ENCODE data around the gene PPM1H.
"Not testable (repeated sequence)": the region's sequence is repeated elsewhere in the genome, so short reads cannot be mapped to it uniquely, and the experiment has no call there.

PPM1H gene

GRCh38 chr12:62832027-62832426 is 102.9 kb downstream of the PPM1H start:
- H3K27me3 ChIP-seq (replicated peaks; ENCODE audit: control insufficient read depth, insufficient read depth, low read length, poor library complexity, severe bottlenecking) = no peaks in the 10 kb centered on the region
- no peak for DNase-seq
- no peaks in the 10 kb centered on the region for H3K4me1 ChIP-seq (ENCODE audit: control insufficient read depth, insufficient read depth, low read length, poor library complexity, severe bottlenecking)
- no peak overlapping the region for H3K27ac ChIP-seq (ENCODE audit: insufficient read depth, low read length, poor library complexity, severe bottlenecking)
- no peak overlapping the region for H3K4me3 ChIP-seq (ENCODE audit: insufficient read depth, low read depth, low read length, poor library complexity, severe bottlenecking)
- H3K9me3 ChIP-seq (ENCODE audit: control insufficient read depth, low read length) = no peaks in the 10 kb centered on the region
- no peaks in the 10 kb centered on the region for H3K36me3 ChIP-seq (ENCODE audit: control insufficient read depth, insufficient read depth, low read length)

GRCh38 chr12:62827855-62828254 is 107.1 kb downstream of the PPM1H start:
- Histone ChIP-seq H3K27me3 (replicated peaks; ENCODE audit: control insufficient read depth, insufficient read depth, low read length, poor library complexity, severe bottlenecking) (no peaks in the 10 kb centered on the region), H3K36me3 (ENCODE audit: control insufficient read depth, insufficient read depth, low read length) (no peaks in the 10 kb centered on the region), H3K4me1 (ENCODE audit: control insufficient read depth, insufficient read depth, low read length, poor library complexity, severe bottlenecking) (no peaks in the 10 kb centered on the region), H3K9me3 (ENCODE audit: control insufficient read depth, low read length) (no peaks in the 10 kb centered on the region), H3K4me3 (ENCODE audit: insufficient read depth, low read depth, low read length, poor library complexity, severe bottlenecking) (no peak overlapping the region), H3K27ac (ENCODE audit: insufficient read depth, low read length, poor library complexity, severe bottlenecking) (no peak overlapping the region)
- DNase-seq = no peak

GRCh38 chr12:62827042-62827441 is 107.9 kb downstream of the PPM1H start:
- H3K4me3 ChIP-seq (ENCODE audit: insufficient read depth, low read depth, low read length, poor library complexity, severe bottlenecking) = no peak overlapping the region
- H3K36me3 ChIP-seq (ENCODE audit: control insufficient read depth, insufficient read depth, low read length) = no peaks in the 10 kb centered on the region

GRCh38 chr12:62817556-62818271 is 117.2 kb downstream of the PPM1H start:
- no peaks in the 10 kb centered on the region for H3K4me1 ChIP-seq (ENCODE audit: control insufficient read depth, insufficient read depth, low read length, poor library complexity, severe bottlenecking)
- no peak overlapping the region for H3K27ac ChIP-seq (ENCODE audit: insufficient read depth, low read length, poor library complexity, severe bottlenecking)
- H3K4me3 ChIP-seq (ENCODE audit: insufficient read depth, low read depth, low read length, poor library complexity, severe bottlenecking) = no peak overlapping the region
- H3K27me3 ChIP-seq (replicated peaks; ENCODE audit: control insufficient read depth, insufficient read depth, low read length, poor library complexity, severe bottlenecking) = no peaks in the 10 kb centered on the region
- no peaks in the 10 kb centered on the region for H3K36me3 ChIP-seq (ENCODE audit: control insufficient read depth, insufficient read depth, low read length)
- DNase-seq = no peak
- H3K9me3 ChIP-seq (ENCODE audit: control insufficient read depth, low read length) = no peaks in the 10 kb centered on the region

More at GRCh38 chr12:62827042-62827441, 107.9 kb downstream of the PPM1H start:
- no peaks in the 10 kb centered on the region for H3K9me3 ChIP-seq (ENCODE audit: control insufficient read depth, low read length)
- DNase-seq = no peak
- no peaks in the 10 kb centered on the region for H3K4me1 ChIP-seq (ENCODE audit: control insufficient read depth, insufficient read depth, low read length, poor library complexity, severe bottlenecking)
- H3K27me3 ChIP-seq (replicated peaks; ENCODE audit: control insufficient read depth, insufficient read depth, low read length, poor library complexity, severe bottlenecking) = no peaks in the 10 kb centered on the region
- H3K27ac ChIP-seq (ENCODE audit: insufficient read depth, low read length, poor library complexity, severe bottlenecking) = no peak overlapping the region

- Histone ChIP-seq H3K4me1 (ENCODE audit: control insufficient read depth, insufficient read depth, low read length, poor library complexity, severe bottlenecking) (no peaks in the 10 kb centered on the region), H3K27ac (ENCODE audit: insufficient read depth, low read length, poor library complexity, severe bottlenecking) (no peak overlapping the region), H3K4me3 (ENCODE audit: insufficient read depth, low read depth, low read length, poor library complexity, severe bottlenecking) (no peak overlapping the region), H3K9me3 (ENCODE audit: control insufficient read depth, low read length) (no peaks in the 10 kb centered on the region), H3K27me3 (replicated peaks; ENCODE audit: control insufficient read depth, insufficient read depth, low read length, poor library complexity, severe bottlenecking) (no peaks in the 10 kb centered on the region), H3K36me3 (ENCODE audit: control insufficient read depth, insufficient read depth, low read length) (no peaks in the 10 kb centered on the region)
- DNase-seq = no peak
Observed at GRCh38 chr12:62814243-62814642, 120.7 kb downstream of the PPM1H start.

- Histone ChIP-seq H3K27me3 (replicated peaks; ENCODE audit: control insufficient read depth, insufficient read depth, low read length, poor library complexity, severe bottlenecking) (no peaks in the 10 kb centered on the region), H3K36me3 (ENCODE audit: control insufficient read depth, insufficient read depth, low read length) (no peaks in the 10 kb centered on the region), H3K27ac (ENCODE audit: insufficient read depth, low read length, poor library complexity, severe bottlenecking) (no peak overlapping the region), H3K9me3 (ENCODE audit: control insufficient read depth, low read length) (no peaks in the 10 kb centered on the region), H3K4me1 (ENCODE audit: control insufficient read depth, insufficient read depth, low read length, poor library complexity, severe bottlenecking) (no peaks in the 10 kb centered on the region), H3K4me3 (ENCODE audit: insufficient read depth, low read depth, low read length, poor library complexity, severe bottlenecking) (no peak overlapping the region)
- no peak for DNase-seq
Observed at GRCh38 chr12:62813031-62813829, 121.7 kb downstream of the PPM1H start.

- not testable (repeated sequence) for H3K27me3 ChIP-seq (replicated peaks; ENCODE audit: control insufficient read depth, insufficient read depth, low read length, poor library complexity, severe bottlenecking); H3K9me3 ChIP-seq (ENCODE audit: control insufficient read depth, low read length); H3K36me3 ChIP-seq (ENCODE audit: control insufficient read depth, insufficient read depth, low read length); H3K27ac ChIP-seq (ENCODE audit: insufficient read depth, low read length, poor library complexity, severe bottlenecking); DNase-seq; H3K4me1 ChIP-seq (ENCODE audit: control insufficient read depth, insufficient read depth, low read length, poor library complexity, severe bottlenecking); H3K4me3 ChIP-seq (ENCODE audit: insufficient read depth, low read depth, low read length, poor library complexity, severe bottlenecking)
Observed at GRCh38 chr12:62811481-62811880, 123.5 kb downstream of the PPM1H start.

- no peaks in the 10 kb centered on the region for H3K36me3 ChIP-seq (ENCODE audit: control insufficient read depth, insufficient read depth, low read length)
- no peaks in the 10 kb centered on the region for H3K9me3 ChIP-seq (ENCODE audit: control insufficient read depth, low read length)
- no peaks in the 10 kb centered on the region for H3K4me1 ChIP-seq (ENCODE audit: control insufficient read depth, insufficient read depth, low read length, poor library complexity, severe bottlenecking)
- H3K27ac ChIP-seq (ENCODE audit: insufficient read depth, low read length, poor library complexity, severe bottlenecking) = no peak overlapping the region
- no peaks in the 10 kb centered on the region for H3K27me3 ChIP-seq (replicated peaks; ENCODE audit: control insufficient read depth, insufficient read depth, low read length, poor library complexity, severe bottlenecking)
- H3K4me3 ChIP-seq (ENCODE audit: insufficient read depth, low read depth, low read length, poor library complexity, severe bottlenecking) = no peak overlapping the region
- no peak for DNase-seq
Observed at GRCh38 chr12:62808166-62808879, 126.6 kb downstream of the PPM1H start.

- no peak for DNase-seq
- Histone ChIP-seq H3K27ac (ENCODE audit: insufficient read depth, low read length, poor library complexity, severe bottlenecking) (no peak overlapping the region), H3K4me3 (ENCODE audit: insufficient read depth, low read depth, low read length, poor library complexity, severe bottlenecking) (no peak overlapping the region), H3K4me1 (ENCODE audit: control insufficient read depth, insufficient read depth, low read length, poor library complexity, severe bottlenecking) (no peaks in the 10 kb centered on the region), H3K27me3 (replicated peaks; ENCODE audit: control insufficient read depth, insufficient read depth, low read length, poor library complexity, severe bottlenecking) (no peaks in the 10 kb centered on the region), H3K9me3 (ENCODE audit: control insufficient read depth, low read length) (no peaks in the 10 kb centered on the region), H3K36me3 (ENCODE audit: control insufficient read depth, insufficient read depth, low read length) (no peaks in the 10 kb centered on the region)
Observed at GRCh38 chr12:62806893-62807292, 128.1 kb downstream of the PPM1H start.

All from effector memory CD4-positive, alpha-beta T cell (primary cell).